HepG2 (cell line): ENCODE results near the gene SRR. TPM values are rescaled to one million over a fixed set of nuclear protein-coding genes. Genes with fewer than 3 reads are reported as not detected.

Source experiments
- ATAC-seq: fragments of 200-7000 bp; cut with Tn5 transposase; 3 replicates; pipeline ENCODE4 v1.9.1; 2020; ENCODE audit warnings: mild to moderate bottlenecking, moderate library complexity
- BruUV-seq: library from RNA; stranded (reverse); fragments of 400-500 nt; replicated peaks from 2 replicates; lab custom pipeline; 2021; lab: Mats Ljungman, UMichigan
- CTCF ChIA-PET: fragments of 300-600 bp; formaldehyde crosslinking; extraction: SDS; loops from one replicate; lab custom pipeline; 2021; ENCODE audit warnings: low total read pairs, inconsistent platforms, low intra/inter-chr PET ratio; lab: Yijun Ruan, JAX
- POLR2A ChIA-PET: fragments of 350-600 bp; sonication (Branson Sonifier 250); formaldehyde crosslinking; loops from one replicate; lab custom pipeline; 2020; ENCODE audit warnings: antibody characterized with exemption, inconsistent platforms; lab: Yijun Ruan, JAX
- DNase-seq: peaks from one replicate; pipeline ENCODE4 v3.0.0-alpha.2; 2015; ENCODE audit warnings: low spot score
- FAIRE-seq: peaks from 3 replicates; lab custom pipeline; 2011; peaks lifted over from hg19 to GRCh38; lab: Jason Lieb, UNC
- H2AFZ ChIP-seq: one replicate; pipeline ENCODE4 v1.6.1; 2011; ENCODE audit warnings: low read length, inconsistent platforms
- H3K27ac ChIP-seq: fragments of 300-600 bp; 3 replicates; pipeline ENCODE4 v1.8.0; 2011; ENCODE audit warnings: mixed run types, mild to moderate bottlenecking, mixed read lengths, low read length, inconsistent platforms; ENCODE audit not compliant: insufficient read depth; ENCODE audit errors: extremely low read length
- H3K27me3 ChIP-seq, 2 experiments: fragments of 200-600 bp in 1 of 2; 2 replicates in 1 of 2; 3 replicates in 1 of 2; pipeline versions ENCODE4 v1.6.0 to v1.8.0; 2011; ENCODE audit warnings: low read length in 2 of 2, mild to moderate bottlenecking in 2 of 2, moderate library complexity in 2 of 2, inconsistent platforms in 1 of 2; ENCODE audit not compliant: insufficient read depth in 2 of 2, control insufficient read depth in 1 of 2
- H3K36me3 ChIP-seq, 2 experiments: fragments of 200-600 bp in 1 of 2; replicated peaks in 1 of 2; 2 replicates in 1 of 2; 3 replicates in 1 of 2; pipeline versions ENCODE4 v1.5.1 to v1.8.0; 2011; ENCODE audit warnings: low read length in 2 of 2, inconsistent platforms in 1 of 2; ENCODE audit not compliant: insufficient read depth in 2 of 2, control insufficient read depth in 1 of 2
- H3K4me1 ChIP-seq: 2 replicates; pipeline ENCODE4 v1.5.1; 2012; ENCODE audit warnings: low read length, inconsistent platforms; ENCODE audit not compliant: insufficient read depth
- H3K4me2 ChIP-seq: 2 replicates; pipeline ENCODE4 v1.6.0; 2011; ENCODE audit warnings: low read depth, low read length, inconsistent platforms
- H3K4me3 ChIP-seq, 3 experiments: fragments of 200-600 bp in 1 of 3; sonication (generic), shearing (Covaris generic) in 1 of 3; replicated peaks in 1 of 3; 2 replicates each; pipeline ENCODE4 v1.5.1; 2011 to 2016; ENCODE audit warnings: low read length in 3 of 3, inconsistent platforms in 2 of 3, low read depth in 2 of 3, mild to moderate bottlenecking in 2 of 3, control low read depth in 1 of 3, mixed read lengths in 1 of 3; ENCODE audit not compliant: insufficient read depth in 1 of 3
- H3K79me2 ChIP-seq: one replicate; pipeline ENCODE4 v1.6.1; 2011; ENCODE audit warnings: low read length, inconsistent platforms; ENCODE audit not compliant: insufficient read depth
- H3K9ac ChIP-seq: 2 replicates; pipeline ENCODE4 v1.6.0; 2011; ENCODE audit warnings: mild to moderate bottlenecking, low read depth, low read length, inconsistent platforms; ENCODE audit not compliant: insufficient read depth
- H3K9me3 ChIP-seq: 2 replicates; pipeline ENCODE4 v1.5.1; 2012; ENCODE audit warnings: mild to moderate bottlenecking, low read length
- H4K20me1 ChIP-seq: 2 replicates; pipeline ENCODE4 v1.6.0; 2011; ENCODE audit warnings: inconsistent platforms, mild to moderate bottlenecking, low read length, moderate library complexity; ENCODE audit not compliant: insufficient read depth
- CSRNP1 ChIP-seq: sonication (generic); formaldehyde crosslinking; IDR thresholded peaks from 2 replicates; pipeline ENCODE4 v1.8.1; 2023; ENCODE audit warnings: mild to moderate bottlenecking, missing genetic modification reagents
- HOXA7 ChIP-seq: sonication (generic); formaldehyde crosslinking; IDR thresholded peaks from 2 replicates; pipeline ENCODE4 v1.8.1; 2022; ENCODE audit warnings: mild to moderate bottlenecking, missing genetic modification reagents, moderate library complexity
- MED8 ChIP-seq: sonication (generic); formaldehyde crosslinking; IDR thresholded peaks from 2 replicates; pipeline ENCODE4 v1.8.1; 2023; ENCODE audit warnings: mild to moderate bottlenecking, missing genetic modification reagents; ENCODE audit not compliant: insufficient replicate concordance
- SIX4 ChIP-seq: sonication (generic); formaldehyde crosslinking; IDR thresholded peaks from 2 replicates; pipeline ENCODE4 v1.4.0; 2020; ENCODE audit warnings: missing genetic modification reagents
- TARDBP ChIP-seq: sonication (generic); formaldehyde crosslinking; IDR thresholded peaks from 2 replicates; pipeline ENCODE4 v1.8.0; 2022; ENCODE audit warnings: mild to moderate bottlenecking, missing genetic modification reagents
- U2AF2 ChIP-seq: fragments of 200-400 bp; formaldehyde crosslinking; IDR thresholded peaks from 2 replicates; pipeline ENCODE4 v1.6.1; 2017; ENCODE audit warnings: low read depth, mild to moderate bottlenecking, low read length
- ZNF367 ChIP-seq: sonication (generic); formaldehyde crosslinking; IDR thresholded peaks from 2 replicates; pipeline ENCODE4 v1.4.0; 2020; ENCODE audit warnings: missing genetic modification reagents, borderline replicate concordance
- WGBS: methylation state at CpG from one replicate; pipeline ENCODE4 v1.1.6; 2017; ENCODE audit warnings: low lambda C conversion rate; 5-methylcytosine and 5-hydroxymethylcytosine counted together
- in situ Hi-C: cut with HindIII; loops from 2 replicates; pipeline ENCODE4 v1.10.0; 2017; ENCODE audit warnings: low pct_unique_long_range_greater_than_20kb; ENCODE audit not compliant: extremely low pct_ligation_motif_present
- intact Hi-C: fragments of 100-400 bp; cut with micrococcal nuclease; formaldehyde crosslinking; loops from one replicate; pipeline ENCODE4 v1.10.0; 2022; ENCODE audit not compliant: unreplicated experiment
- polyA plus RNA-seq, 8 experiments: library from polyadenylated mRNA; depleted of rRNA in 3 of 8; stranded (reverse) in 7 of 8; unstranded in 1 of 8; fragments of >200 nt; fragmentation: Illumina TruSeq in 4 of 8; extraction: Trizol in 4 of 8; gene quantifications; 2 replicates each; pipeline versions ENCODE4 v1.2.1 to v1.2.3, GENCODE V29; 2011 to 2016; ENCODE audit warnings: low read depth in 4 of 8, missing spikeins in 1 of 8, mixed read lengths in 1 of 8; ENCODE audit not compliant: insufficient read depth in 1 of 8
- total RNA-seq, 5 experiments: library from RNA; depleted of rRNA; stranded (reverse); fragments of >200 nt; fragmentation: Illumina TruSeq; extraction: Trizol; gene quantifications; 2 replicates each; pipeline ENCODE4 v1.2.3, GENCODE V29; 2016; ENCODE audit warnings: low read depth in 1 of 5
- TF ChIP-seq, protein P1 (sequence below): sonication (generic); formaldehyde crosslinking; IDR thresholded peaks from 2 replicates; pipeline ENCODE4 v1.9.0; 2022; ENCODE audit warnings: low read depth, missing genetic modification reagents

SRR gene
- total and polyA plus RNA-seq, 2 of the 13 experiments (the other 11 are each of a cell fraction or from before 2014, with no cell fraction given), result 3.6 to 7.8 TPM

DNA sequence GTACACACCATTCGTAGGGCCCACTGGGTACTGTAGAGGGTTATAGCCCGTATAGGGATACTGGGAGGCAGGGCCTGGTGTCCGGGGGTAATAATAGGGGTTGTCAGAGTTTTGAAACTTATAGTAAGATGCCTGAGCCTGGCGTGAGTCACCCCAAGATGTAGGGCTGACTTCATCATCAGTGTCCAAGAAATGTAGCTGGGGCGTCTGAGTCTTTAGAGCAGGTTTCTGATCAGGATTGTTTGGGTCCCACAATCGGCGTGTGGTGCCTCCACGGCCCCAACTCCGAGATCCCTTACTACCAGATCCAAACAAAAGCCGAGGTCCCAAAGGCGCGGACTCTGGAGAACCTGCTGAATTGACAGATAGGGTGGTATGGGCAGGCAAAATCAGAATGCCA lies 4.6 kb upstream of the SRR start (continued):
- TF ChIP-seq, protein P1, sequence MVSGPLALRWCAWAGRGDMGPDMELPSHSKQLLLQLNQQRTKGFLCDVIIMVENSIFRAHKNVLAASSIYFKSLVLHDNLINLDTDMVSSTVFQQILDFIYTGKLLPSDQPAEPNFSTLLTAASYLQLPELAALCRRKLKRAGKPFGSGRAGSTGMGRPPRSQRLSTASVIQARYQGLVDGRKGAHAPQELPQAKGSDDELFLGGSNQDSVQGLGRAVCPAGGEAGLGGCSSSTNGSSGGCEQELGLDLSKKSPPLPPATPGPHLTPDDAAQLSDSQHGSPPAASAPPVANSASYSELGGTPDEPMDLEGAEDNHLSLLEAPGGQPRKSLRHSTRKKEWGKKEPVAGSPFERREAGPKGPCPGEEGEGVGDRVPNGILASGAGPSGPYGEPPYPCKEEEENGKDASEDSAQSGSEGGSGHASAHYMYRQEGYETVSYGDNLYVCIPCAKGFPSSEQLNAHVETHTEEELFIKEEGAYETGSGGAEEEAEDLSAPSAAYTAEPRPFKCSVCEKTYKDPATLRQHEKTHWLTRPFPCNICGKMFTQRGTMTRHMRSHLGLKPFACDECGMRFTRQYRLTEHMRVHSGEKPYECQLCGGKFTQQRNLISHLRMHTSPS (CRISPR knock-in tag), result no peak
- no peak for TF ChIP-seq MED8 (CRISPR knock-in tag)
- no peak for TF ChIP-seq SIX4
- TF ChIP-seq CSRNP1 (CRISPR knock-in tag), result no peak
- TF ChIP-seq, all 625 proteins: peak for 0

GRCh38 chr17:2299756-2300155 lies 4.0 kb upstream of the SRR start:
- H3K4me3 ChIP-seq, result no peak overlapping the region
- H2AFZ ChIP-seq, result no peak overlapping the region
- H3K9ac ChIP-seq, result no peak overlapping the region
- 98% methylated on average over 22 of the region's 22 CpGs for whole genome bisulfite sequencing
- CTCF ChIA-PET, result no interaction called here
- peaks cover 30% of the 10 kb centered on the region for H3K79me2 ChIP-seq
- H3K4me2 ChIP-seq, result no peak overlapping the region
- H3K27ac ChIP-seq, result no peak overlapping the region
- ATAC-seq (no peak), DNase-seq (no peak), FAIRE-seq (no peak)
- in situ Hi-C loops, result no loop called here
- no peaks in the 10 kb centered on the region for H3K9me3 ChIP-seq
- intact Hi-C loops, result no loop called here
- no peaks in the 10 kb centered on the region; a peak in 1 of 5 replicates for H3K27me3 ChIP-seq
- TF ChIP-seq HOXA7 (CRISPR knock-in tag) (no peak), ZNF367 (CRISPR knock-in tag) (no peak), U2AF2 (no peak), TARDBP (CRISPR knock-in tag) (no peak)
- H4K20me1 ChIP-seq, result 0 out of 2 replicates have a peak, but pooled peaks cover 3% of the 10 kb centered on the region
- peaks cover 13 to 46% of the 10 kb centered on the region in 2 experiments for H3K36me3 ChIP-seq
- POLR2A ChIA-PET, result no interaction called here
- BruUV-seq, result no TSS peak
- peaks cover 23% of the 10 kb centered on the region for H3K4me1 ChIP-seq
